DOHH2 (cell line): Measurements from ENCODE around the gene PRKCD.
A peak's percentile ranks its signal among the peaks of the same experiment; 100 is the strongest.

ENCODE experiments used
- H3F3A ChIP-seq: fragments of 200-600 bp; sonication (generic), shearing (Covaris generic); 2 replicates; pipeline ENCODE4 v1.6.0; 2016; ENCODE audit warnings: antibody characterized with exemption, mild to moderate bottlenecking; ENCODE audit not compliant: control insufficient read depth, insufficient read depth
- H3K27ac ChIP-seq: fragments of 200-600 bp; sonication (generic); 2 replicates; pipeline ENCODE4 v1.5.1; 2014; ENCODE audit warnings: low read depth, mild to moderate bottlenecking, low read length, moderate library complexity
- H3K27me3 ChIP-seq: fragments of 200-600 bp; sonication (generic); 2 replicates; pipeline ENCODE4 v1.6.1; 2014; ENCODE audit warnings: mild to moderate bottlenecking, low read length, mixed read lengths; ENCODE audit not compliant: control insufficient read depth
- H3K36me3 ChIP-seq: fragments of 200-600 bp; sonication (generic); 2 replicates; pipeline ENCODE4 v1.6.1; 2014; ENCODE audit warnings: mild to moderate bottlenecking, low read length, moderate library complexity, mixed read lengths; ENCODE audit not compliant: control insufficient read depth
- H3K4me1 ChIP-seq: fragments of 200-600 bp; sonication (generic); 2 replicates; pipeline ENCODE4 v1.6.1; 2014; ENCODE audit warnings: mild to moderate bottlenecking, low read length, mixed read lengths; ENCODE audit not compliant: control insufficient read depth
- H3K4me2 ChIP-seq: fragments of 200-600 bp; sonication (generic); 2 replicates; pipeline ENCODE4 v1.6.0; 2014; ENCODE audit warnings: mild to moderate bottlenecking, low read length, moderate library complexity
- H3K4me3 ChIP-seq: fragments of 200-600 bp; sonication (generic); 2 replicates; pipeline ENCODE4 v1.5.1; 2014; ENCODE audit warnings: mild to moderate bottlenecking, low read length, mixed read lengths
- H3K79me2 ChIP-seq: fragments of 200-600 bp; sonication (generic); 2 replicates; pipeline ENCODE4 v1.6.1; 2014; ENCODE audit warnings: mild to moderate bottlenecking, low read length, mixed read lengths; ENCODE audit not compliant: control insufficient read depth
- H3K9me2 ChIP-seq: fragments of 200-600 bp; sonication (generic); replicated peaks from 2 replicates; pipeline ENCODE4 v1.6.1; 2014; ENCODE audit warnings: mild to moderate bottlenecking, low read length, mixed read lengths; ENCODE audit not compliant: control insufficient read depth
- H3K9me3 ChIP-seq: fragments of 200-600 bp; sonication (generic); 2 replicates; pipeline ENCODE4 v1.6.1; 2014; ENCODE audit warnings: antibody characterized with exemption, low read length, mixed read lengths; ENCODE audit not compliant: control insufficient read depth, insufficient read depth
- H4K20me1 ChIP-seq: fragments of 200-600 bp; sonication (generic); 2 replicates; pipeline ENCODE4 v1.6.0; 2014; ENCODE audit warnings: low read depth, mild to moderate bottlenecking, antibody characterized with exemption, low read length, moderate library complexity; ENCODE audit not compliant: control insufficient read depth, insufficient read depth
- EZH2phosphoT487 ChIP-seq: fragments of 200-600 bp; sonication (generic); IDR thresholded peaks from 2 replicates; pipeline ENCODE4 v1.6.1; 2017; ENCODE audit warnings: borderline replicate concordance, mild to moderate bottlenecking, antibody characterized with exemption, low read length, moderate library complexity, mixed read lengths
- TF ChIP-seq, protein P1 (sequence below): fragments of 200-600 bp; sonication (generic); IDR thresholded peaks from one replicate; pipeline ENCODE4 v1.5.1; 2014; ENCODE audit warnings: antibody characterized with exemption, mild to moderate bottlenecking, low read depth, low read length; ENCODE audit not compliant: poor library complexity, severe bottlenecking

Gene PRKCD

DNA sequence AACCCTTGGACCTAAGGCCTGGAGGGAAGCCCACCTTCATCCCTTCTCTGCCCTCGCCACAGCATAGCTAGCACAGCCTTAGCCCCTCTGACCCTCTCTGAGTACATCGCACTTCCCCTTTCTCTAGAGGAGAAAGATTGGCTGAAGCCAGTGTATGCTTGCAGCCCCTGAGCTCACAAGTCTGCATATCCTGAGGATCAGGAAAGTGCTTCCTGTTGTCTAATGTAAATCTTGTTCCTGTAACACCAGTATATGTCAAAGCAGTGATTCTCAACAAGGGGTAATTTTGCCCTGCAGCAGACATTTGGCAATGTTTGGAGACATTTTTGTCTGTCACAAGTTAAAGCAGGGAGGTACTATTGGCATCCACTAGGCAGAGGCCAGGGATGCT lies 2.2 kb upstream of the PRKCD start:
- Histone ChIP-seq H3K9me3 (no peaks in the 10 kb centered on the region), H3K27ac (peak overlapping the region; percentile 62), H3K4me1 (peaks cover 56% of the 10 kb centered on the region), H3K79me2 (peaks cover 34% of the 10 kb centered on the region), H3F3A (peaks cover 12% of the 10 kb centered on the region; the same call in 1 of the 2 replicates), H3K27me3 (peaks cover 3% of the 10 kb centered on the region), H4K20me1 (peaks cover 14% of the 10 kb centered on the region; the same call in 1 of the 2 replicates), H3K36me3 (peaks cover 17% of the 10 kb centered on the region), H3K4me2 (peak overlapping the region; percentile 93), H3K9me2 (no peaks in the 10 kb centered on the region), H3K4me3 (peak overlapping the region; percentile 40)
- TF ChIP-seq, protein P1, sequence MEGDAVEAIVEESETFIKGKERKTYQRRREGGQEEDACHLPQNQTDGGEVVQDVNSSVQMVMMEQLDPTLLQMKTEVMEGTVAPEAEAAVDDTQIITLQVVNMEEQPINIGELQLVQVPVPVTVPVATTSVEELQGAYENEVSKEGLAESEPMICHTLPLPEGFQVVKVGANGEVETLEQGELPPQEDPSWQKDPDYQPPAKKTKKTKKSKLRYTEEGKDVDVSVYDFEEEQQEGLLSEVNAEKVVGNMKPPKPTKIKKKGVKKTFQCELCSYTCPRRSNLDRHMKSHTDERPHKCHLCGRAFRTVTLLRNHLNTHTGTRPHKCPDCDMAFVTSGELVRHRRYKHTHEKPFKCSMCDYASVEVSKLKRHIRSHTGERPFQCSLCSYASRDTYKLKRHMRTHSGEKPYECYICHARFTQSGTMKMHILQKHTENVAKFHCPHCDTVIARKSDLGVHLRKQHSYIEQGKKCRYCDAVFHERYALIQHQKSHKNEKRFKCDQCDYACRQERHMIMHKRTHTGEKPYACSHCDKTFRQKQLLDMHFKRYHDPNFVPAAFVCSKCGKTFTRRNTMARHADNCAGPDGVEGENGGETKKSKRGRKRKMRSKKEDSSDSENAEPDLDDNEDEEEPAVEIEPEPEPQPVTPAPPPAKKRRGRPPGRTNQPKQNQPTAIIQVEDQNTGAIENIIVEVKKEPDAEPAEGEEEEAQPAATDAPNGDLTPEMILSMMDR: no peak
- TF ChIP-seq EZH2phosphoT487: no peak

DNA sequence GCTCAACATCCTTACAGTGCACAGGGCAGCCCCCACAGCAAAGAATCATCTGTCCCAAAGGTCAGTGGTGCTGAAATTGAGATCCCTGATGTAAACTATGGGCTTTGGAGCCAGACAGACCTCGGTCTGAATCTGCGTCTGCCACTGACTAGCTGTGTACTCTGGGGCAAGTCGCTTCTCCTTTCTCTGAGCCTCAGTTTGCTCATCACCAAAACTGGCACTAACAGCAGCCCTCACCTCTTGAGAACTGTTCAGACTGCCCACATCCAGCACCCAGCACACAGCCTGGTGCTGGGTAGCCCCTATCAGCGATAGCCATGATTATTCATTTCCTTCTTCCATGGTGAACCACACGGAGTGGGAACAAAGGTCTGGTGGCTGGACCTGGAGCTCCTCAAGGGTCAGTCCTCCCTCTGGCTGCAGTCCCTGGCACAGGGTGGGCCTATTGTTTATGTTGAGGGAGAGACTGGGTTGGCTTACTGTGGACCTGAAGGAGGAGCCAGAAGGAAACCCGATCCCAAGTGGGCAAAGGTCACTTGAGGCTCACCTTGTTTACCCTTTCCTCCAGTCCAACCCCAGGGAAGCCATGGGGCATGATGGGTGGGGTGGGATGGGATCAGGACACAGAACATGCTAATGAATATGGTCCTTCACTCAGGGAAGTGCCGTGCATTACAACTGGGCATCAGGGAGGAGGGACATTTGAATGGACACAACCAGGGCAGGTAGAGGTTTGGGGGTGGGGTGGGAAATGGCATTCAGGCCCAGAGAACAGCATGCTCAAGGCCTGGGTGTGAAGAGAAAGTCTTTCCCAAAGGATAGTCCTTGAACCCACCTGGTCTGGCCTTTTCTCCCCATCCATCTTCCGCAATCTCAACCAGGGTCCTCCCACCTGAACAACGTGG lies 1.6 kb upstream of the PRKCD start:
- Histone ChIP-seq H3K4me1 (peaks cover 63% of the 10 kb centered on the region), H3F3A (peaks cover 12% of the 10 kb centered on the region; the same call in 1 of the 2 replicates), H3K4me3 (peak overlapping the region; percentile 40), H3K27ac (peak overlapping the region; percentile 62), H3K9me3 (no peaks in the 10 kb centered on the region), H3K4me2 (peak overlapping the region; percentile 93), H3K9me2 (no peaks in the 10 kb centered on the region), H3K36me3 (peaks cover 22% of the 10 kb centered on the region), H3K27me3 (peaks cover 3% of the 10 kb centered on the region), H4K20me1 (peaks cover 18% of the 10 kb centered on the region; the same call in 1 of the 2 replicates), H3K79me2 (peaks cover 41% of the 10 kb centered on the region)
- TF ChIP-seq, protein P1: no peak
- TF ChIP-seq EZH2phosphoT487: no peak

DNA sequence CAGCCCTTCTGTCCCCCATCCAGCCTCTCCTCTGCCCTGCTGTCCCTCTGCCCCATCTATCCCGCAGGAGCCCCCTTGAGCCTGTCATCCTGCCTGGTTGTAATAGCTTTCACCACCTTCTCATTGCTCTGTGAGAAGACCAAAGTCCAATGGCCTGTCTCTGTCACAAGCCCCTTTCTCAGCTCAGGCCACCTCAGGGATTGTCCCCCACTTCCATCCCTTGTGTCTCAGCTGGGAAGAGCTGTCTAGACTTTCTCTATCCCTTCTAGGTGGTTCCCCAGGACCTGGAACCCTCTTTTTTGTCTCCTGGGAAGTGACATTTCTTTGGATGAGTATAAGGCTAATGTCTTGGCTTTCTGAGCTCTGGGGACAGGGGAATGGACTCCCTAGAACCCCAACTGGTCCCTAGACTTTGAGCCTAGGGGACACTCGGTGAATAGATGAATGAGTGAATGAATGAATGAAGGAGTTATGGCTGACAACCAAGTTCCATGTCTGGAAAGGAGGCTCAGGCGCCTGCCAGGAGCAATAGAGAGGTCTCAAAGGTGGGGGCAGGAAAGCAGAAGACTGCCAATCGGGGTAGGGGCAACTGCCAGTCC lies 849 bp upstream of the PRKCD start:
- H3K79me2 ChIP-seq: peaks cover 48% of the 10 kb centered on the region

More for the DNA sequence above, 849 bp upstream of the PRKCD start:
- TF ChIP-seq EZH2phosphoT487: no peak
- TF ChIP-seq, protein P1: no peak
- peak overlapping the region; percentile 93 for H3K4me2 ChIP-seq
- peak overlapping the region; percentile 95 for H3K4me3 ChIP-seq
- H3F3A ChIP-seq: peaks cover 12% of the 10 kb centered on the region; the same call in 1 of the 2 replicates
- H3K27ac ChIP-seq: no peak overlapping the region
- no peaks in the 10 kb centered on the region for H3K9me2 ChIP-seq
- H3K9me3 ChIP-seq: no peaks in the 10 kb centered on the region
- peaks cover 70% of the 10 kb centered on the region for H3K4me1 ChIP-seq
- peaks cover 30% of the 10 kb centered on the region for H3K36me3 ChIP-seq
- peaks cover 3% of the 10 kb centered on the region for H3K27me3 ChIP-seq
- peaks cover 21% of the 10 kb centered on the region; the same call in 1 of the 2 replicates for H4K20me1 ChIP-seq
